CD1c-positive myeloid dendritic cell (primary cell): ENCODE measurements around the gene CD28.
"Not testable (repeated sequence)": the region's sequence is repeated elsewhere in the genome, so short reads cannot be mapped to it uniquely, and the experiment has no call there.

Source experiments
- DNase-seq: peaks from one replicate; pipeline ENCODE4 v3.0.0-alpha.2; 2016; ENCODE audit errors: extremely low spot score

The CD28 gene

DNA sequence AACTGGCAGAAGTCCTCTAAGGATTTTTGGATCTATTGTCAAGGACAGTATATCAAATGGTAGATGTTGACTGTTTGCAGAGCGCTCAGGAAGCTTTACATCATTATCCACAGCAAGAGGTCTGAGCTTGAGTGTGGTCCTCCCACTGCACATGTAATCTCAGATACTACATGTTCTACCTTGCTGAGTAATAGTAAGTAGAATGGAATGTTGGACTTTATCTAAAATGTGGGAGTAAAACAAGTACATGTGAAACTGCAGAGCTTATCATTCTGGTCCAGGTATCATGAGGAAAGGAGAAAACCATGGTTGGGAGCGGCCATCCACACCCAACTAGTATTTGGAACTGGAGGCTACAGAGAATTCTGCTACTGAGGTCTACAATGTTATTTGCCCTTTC lies 19.3 kb upstream of the CD28 start:
- no peak for DNase-seq

DNA sequence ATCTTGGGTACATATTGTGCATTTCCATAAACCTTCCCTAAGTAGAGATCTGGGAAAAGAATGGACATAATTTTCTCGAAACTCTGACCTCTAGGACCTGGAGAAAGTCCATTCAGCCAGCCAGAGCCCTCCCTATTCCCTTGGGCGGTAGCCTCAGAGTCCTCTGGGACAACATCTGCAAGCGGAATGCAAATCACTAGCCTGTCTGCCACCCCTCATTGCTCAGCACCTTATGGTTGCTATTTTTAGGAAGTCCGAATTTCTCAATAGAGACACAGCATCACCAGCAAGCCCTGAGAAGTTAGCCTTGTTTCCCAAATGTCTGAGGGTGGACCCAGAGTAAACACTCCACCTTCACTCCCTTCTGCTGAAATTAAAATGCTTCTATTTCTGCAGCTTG lies 17.6 kb upstream of the CD28 start:
- peak; percentile 64 for DNase-seq

DNA sequence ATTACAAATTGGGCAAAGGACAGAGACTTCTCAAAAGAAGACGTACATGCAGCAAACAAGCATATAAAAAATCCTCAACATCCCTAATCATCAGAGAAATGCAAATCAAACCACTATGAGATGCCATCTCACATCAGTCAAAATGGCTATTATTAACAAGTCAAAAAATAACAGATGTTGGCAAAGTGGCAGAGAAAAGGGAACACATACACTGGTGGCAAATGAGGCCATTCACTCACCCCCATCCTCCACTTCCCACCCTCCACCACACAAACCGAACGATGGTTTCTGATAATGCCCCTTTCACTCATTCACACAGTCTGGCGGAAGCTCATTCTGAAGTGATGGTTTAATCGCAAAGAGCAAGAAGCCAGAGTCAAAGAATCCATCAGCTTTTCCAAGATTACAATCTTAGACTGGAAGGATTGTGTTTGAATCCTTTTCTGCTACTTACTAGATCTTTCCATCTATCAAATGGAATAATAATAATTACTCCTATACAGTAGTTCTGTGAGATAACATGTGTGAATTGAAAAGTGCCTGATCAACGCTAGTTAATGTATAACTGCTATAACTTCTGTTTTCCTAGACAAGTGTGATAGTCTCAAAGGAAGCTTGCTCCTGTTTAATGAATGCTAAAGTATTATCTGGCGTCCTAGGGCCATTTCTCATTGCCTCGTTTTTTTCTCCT lies 16.9 kb upstream of the CD28 start:
- DNase-seq, result peak; percentile 17

DNA sequence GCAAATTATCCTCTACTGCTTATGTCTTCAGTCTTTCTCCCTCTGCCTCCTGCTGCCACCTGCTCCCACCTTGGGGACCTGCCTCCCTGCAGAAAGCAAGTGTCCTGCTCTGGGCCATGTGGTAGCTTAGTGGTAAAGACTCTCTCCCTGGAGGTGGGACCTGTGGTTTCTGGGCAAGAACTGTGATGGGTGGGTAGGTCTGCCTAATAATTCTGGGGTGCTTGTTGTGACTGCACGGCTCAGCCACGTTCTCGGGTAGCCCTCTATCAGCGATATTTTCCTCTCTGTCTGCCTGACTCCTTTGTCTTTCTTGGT lies 16.4 kb upstream of the CD28 start:
- no peak for DNase-seq

DNA sequence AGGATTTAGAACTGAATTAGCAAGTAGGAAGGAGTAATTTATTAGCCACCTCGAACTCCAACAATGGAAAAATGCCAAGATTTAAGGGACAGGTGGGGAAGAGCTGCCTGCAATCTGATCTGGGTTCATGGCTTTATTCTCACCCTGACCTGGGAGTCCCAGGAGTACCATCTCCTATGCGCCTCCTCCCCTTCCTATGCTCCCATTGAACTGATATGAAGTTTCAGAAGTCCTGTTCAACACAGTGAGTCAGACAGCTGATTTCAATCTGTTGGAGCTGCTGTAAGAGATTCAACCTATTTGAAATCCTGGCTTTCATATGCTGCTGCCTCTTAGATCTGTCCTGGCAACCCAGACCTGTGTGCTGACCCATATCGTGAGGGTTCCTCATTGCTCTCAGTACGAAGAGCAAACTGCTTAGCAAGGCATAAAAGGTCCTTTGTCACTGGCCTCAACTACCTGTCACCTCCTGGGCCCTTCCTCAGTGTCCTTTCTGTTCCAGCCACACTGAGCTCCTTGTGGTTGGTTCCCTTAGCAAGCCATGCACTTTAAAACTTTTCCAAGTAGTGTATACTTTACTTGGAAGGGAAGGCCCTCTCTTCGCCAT lies 15.9 kb upstream of the CD28 start:
- no peak for DNase-seq

DNA sequence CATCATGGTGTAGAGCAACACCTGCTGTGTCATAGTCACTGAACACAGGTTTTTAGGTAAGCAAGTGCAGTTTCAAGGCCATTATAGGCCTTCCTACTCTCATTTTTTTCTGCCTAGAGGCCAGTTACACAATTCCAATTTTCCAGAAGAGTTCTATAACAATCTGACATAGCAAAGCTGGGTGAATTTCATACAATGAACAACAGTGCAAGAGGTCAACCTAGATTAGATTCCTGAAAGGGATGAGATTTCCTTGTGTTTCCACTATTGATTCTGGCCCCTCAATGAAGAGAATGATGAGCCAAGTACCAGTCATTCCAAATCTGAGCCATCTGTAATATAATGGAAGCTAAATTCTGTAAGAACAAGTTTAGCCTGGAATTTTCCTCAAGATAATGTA lies 15.3 kb upstream of the CD28 start:
- DNase-seq, result no peak

DNA sequence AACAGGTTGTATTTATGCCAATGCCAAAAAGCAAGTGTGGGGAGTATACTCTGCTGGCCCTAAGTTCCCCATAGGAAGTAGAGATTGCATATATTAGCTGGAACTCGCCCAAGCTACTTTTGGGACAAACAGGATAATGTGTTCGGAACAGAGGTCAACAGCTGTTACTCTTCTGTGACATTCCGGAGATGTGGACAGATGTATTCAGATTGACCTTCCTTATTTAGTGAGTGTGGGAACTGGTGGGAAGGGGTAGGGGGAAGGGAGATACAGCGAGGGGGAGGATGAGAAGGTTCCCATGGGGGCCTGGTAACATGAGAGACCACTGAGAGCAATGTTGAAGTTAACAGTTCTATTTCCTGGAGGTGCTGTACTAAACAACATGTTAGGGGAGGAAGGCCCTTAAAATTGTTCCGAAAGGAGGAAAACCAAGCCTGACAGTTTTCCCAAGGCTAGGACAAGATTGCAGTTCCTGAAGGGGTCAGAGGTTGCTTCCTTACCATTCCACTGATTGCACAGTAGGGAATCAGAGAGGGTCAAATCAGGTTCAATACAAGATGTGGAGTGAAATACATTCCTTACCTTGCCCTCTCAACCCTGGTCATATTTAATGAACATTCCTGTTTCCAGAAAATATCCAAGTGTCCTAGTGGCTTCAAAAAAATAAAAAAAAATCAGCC lies 14.3 kb upstream of the CD28 start:
- DNase-seq, result no peak

DNA sequence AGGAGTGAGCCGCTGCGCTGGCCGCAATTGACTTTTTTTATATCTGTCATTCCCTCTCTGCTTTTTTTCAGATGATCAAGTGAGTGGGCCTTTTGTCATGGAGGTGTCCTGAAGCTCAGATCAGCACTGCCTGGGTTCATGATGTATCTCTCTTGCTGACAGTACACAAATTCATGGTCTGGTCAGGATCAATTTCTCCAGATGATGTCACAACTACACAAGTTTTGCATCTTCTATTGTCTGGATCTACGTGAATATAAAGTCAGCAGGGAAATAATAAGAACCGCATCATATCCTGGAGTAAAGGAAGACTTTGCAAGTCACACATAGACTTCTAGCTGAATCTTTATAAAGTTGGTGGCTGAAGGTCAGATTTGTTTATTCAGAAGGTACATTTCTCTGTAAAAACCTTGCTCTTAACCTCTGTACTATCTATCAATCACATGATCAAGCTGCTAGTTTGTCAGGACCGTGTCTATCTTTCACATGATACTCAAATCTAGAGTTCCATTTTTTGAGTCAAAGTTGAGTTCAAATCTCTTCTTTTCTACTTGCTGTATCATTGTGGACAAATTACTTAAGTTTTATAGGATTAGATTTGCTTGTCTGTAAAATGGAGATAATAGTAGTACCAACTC lies 13.1 kb upstream of the CD28 start:
- no peak for DNase-seq

DNA sequence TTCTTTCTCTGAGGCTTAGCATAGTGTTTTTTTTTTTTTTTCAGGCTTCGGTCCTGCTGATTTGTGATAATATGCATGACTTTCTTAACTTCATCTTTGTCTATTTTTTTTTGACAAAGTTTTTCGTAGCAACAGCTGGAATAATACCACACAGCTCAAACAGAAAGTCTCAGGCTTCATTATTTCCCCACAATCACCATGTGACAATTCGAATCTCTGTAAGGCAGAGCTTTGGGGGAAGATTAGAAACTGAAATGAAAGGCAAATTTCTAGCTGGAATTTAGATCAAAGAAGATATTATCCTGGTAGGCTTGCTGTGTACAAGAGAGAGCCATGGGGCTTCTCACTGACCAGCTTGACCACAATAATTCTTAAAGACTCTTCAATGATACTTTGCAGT lies 12.2 kb upstream of the CD28 start:
- DNase-seq, result no peak

DNA sequence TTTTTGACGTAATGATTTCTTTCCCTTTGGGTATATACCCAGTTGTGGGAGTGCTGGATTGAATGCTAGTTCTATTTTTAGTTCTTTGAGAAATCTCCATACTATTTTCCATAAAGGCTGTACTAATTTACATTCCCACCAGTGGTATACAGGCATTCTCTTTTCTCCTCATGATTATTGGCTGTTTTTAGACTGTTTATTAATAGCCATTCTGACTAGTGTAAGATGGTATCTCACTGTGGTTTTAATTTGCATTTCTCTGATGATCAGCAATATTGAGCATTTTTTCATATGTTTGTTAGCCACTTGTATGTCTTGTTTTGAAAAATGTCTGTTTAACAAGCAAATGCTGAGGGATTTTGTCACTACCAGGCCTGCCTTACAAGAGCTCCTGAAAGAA lies 9.2 kb upstream of the CD28 start:
- no peak for DNase-seq

DNA sequence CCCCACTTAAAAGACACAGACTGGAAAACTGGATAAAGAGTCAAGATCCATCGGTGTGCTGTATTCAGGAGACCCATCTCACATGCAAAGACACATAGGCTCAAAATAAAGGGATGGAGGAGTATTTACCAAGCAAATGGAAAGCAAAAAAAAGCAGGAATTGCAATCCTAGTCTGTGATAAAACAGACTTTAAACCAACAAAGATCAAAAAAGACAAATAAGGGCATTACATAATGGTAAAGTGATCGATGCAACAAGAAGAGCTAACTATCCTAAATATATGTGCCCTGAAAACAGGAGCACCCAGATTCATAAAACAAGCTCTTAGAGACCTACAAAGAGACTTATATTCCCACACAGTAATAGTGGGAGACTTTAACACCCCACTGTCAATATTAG lies 8.7 kb upstream of the CD28 start:
- DNase-seq, result not testable (repeated sequence)

DNA sequence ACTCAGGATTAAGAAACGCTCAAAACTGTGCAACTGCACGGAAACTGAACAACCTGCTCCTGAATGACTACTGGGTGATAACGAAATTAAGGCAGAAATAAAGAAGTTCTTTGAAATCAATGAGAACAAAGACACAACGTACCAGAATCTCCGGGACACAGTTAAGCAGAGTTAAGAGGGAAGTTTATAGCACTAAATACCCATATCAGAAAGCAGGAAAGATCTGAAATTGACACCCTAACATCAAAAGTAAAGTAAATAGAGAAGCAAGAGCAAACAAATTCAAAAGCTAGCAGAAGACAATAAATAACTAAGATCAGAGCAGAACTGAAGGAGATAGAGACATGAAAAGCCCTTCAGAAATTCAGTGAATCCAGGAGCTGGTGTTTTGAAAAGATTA lies 8.0 kb upstream of the CD28 start:
- DNase-seq, result not testable (repeated sequence)

DNA sequence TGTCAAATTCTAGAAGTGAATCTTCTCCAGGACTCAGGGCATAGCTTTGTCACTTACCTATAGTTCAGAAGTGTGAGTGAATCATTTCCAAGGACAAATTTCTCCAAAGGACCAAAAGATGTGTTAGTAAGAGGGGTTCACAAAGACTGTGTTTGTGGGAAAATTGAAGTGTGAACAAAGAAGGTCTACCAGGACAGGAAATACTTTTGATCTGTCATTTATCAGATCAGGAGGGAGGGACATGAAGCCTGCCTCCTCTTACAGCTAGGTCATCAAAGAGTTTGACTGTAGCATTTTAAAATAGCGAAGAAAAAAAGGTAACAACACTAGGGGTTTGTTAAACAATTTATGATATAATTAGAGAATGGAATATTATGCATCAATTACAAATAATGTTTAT lies 2.0 kb upstream of the CD28 start:
- DNase-seq, result no peak

DNA sequence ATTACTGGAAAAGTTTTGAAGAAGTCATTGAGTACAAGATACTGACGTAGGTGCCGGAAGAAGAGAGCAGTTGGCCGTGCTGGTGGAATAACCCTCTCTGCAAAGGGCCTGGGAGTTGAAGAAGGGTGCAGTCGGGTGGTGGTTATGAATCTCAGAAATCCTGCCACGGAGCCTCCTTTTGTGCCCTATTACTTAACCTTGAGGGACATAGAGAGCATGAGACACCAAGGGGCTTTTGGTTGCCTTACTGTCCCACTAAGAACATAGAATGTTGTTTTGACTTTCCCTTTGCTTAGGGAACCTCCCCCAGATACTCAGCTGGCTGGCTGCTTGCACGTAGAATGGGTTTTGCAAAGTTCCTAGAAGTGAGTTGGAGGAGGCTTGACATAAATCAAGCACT lies 1.3 kb upstream of the CD28 start:
- DNase-seq, result no peak

DNA sequence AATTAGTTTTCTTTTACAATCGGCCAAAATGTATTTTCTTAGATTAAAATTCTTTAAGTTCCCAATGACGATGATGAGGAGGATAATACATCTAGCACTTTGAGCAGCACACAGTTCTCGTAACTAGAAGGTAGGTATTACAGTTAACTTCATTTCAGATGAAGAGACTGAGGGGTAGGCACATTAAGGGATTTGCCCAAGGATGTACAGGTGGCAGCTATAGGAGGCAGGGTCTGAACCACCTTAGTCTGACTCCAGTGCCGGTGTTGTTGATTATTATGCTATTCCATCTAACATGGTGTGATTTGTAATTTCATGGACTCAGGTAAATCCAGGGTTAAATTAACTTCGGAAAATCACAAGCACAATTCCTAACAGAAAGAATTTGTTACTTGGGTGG lies 1.1 kb downstream of the CD28 start:
- DNase-seq, result no peak

DNA sequence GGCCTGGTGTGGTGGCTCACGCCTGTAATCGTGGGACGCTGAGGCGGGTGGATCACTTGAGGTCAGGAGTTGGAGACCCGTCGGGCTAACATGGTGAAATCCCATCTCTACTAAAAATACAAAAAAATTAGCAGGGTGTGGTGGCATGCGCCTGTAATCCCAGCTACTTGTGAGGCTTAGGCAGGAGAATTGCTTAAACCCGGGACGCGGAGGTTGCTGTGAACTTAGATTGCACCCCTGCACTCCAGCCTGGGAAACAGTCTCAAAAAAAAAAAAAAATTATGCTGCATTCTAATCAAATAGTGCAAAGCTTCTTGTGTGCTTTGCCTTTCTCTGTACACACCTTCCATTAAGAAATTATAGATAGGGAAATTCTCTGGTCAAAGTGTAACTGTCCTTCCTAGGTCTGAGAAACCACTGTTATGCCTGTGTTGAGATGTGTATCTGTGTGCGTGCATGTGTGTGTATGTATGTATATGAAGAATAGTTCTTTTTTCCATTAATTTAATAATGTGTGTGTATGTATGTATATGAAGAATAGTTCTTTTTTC lies 2.5 kb downstream of the CD28 start:
- no peak for DNase-seq

DNA sequence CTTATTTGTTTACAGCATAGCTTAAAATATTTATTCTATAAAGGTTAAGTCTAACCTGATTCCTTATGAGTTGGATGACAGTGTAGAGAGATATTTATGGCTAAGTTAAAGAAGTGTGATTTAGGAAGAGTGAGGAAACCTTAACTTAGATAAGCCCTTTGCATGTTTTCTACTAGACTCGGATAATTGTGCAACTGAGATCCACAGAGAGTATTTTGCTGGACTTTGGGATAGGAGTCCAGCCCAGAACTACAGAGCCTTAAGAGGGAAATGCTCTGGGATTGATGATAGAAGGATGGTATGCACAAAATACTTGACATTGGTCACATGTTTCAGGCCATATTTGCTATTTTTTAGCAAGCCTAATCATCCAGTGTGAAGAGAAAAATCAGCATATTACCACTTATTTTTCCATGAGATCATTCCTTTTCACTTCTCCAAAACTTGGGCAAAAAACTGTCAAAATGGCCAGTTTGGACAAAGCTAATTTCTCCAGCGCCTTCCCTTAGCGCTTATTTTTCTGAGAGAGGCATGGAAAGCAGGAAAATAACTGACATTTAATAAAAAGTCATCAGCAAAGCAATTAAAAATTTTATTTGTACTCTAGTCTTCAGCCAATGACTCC lies 3.1 kb downstream of the CD28 start:
- peak; percentile 17 for DNase-seq

DNA sequence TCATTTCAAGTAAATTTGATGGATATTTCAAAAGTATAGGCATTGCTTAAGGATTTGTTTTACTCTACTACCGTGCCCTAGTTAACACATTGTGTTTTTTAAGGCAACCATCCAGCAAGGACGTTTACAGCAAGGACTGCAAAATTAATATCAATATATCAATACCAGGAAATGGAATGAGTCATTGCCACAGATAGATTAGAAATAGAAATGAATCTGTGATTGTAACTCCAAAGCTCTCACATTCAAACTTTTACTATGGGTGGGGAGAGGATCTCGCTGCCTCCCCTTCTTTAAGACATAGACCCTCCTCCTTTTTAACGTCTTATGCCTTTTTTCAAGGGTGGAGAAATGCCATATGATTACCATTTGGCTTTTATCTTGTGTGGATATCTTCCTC lies 3.8 kb downstream of the CD28 start:
- DNase-seq, result no peak

DNA sequence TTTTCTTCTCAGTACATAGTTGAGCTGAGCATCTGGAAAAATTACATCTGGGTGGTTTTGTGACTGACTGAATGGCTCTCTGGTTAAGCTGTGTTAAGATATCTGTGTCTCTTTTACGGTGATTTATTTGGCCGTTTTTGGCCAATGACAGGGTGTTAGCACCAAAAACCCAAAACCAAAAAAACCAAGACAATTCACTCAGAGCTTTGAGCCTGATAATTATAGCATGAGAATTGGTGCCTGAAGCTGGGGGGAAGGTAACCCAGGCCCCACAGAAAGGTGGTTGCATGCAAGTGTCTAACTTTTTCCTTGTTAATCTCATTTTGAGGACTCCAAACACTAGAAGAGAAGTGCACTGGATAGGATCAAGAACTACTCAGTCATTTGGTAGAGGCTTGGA lies 4.5 kb downstream of the CD28 start:
- no peak for DNase-seq

DNA sequence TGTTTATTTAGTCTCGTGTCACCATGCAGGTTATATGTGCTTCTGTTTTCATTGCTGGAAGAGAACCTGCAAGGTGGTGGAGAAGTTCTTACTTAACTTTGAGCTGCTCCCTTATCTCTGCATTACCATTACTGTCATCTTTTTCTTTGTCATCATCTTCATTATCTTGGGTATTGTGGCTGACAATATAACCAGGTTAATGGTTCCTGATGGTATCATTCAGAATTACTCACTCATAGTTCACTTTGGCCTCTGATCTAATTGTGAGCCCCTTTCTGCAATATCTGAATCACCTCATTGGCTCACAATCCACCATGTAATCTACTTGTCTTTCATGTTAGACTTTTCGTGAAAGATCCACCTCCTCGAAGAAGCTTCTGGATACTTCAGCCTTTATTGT lies 5.0 kb downstream of the CD28 start:
- DNase-seq, result no peak

DNA sequence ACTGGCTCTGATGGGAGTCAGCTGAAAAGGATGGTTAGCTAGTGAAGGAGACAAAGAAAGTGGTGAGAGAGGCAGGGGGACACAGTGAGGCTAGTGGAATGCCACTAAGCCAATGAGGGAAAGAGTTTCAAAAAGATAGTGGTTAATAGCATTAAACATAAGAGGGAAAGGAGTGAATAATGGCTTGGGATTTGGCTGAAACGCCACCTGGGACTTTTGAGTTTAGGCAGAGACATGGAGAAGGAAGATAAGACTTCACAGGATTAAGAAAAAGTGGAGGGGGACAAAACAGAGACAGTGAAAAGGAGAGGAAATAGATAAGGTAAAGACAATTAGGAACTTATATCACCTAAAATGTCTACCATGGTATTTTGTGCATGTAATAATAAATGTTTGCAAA lies 6.9 kb downstream of the CD28 start:
- no peak for DNase-seq

DNA sequence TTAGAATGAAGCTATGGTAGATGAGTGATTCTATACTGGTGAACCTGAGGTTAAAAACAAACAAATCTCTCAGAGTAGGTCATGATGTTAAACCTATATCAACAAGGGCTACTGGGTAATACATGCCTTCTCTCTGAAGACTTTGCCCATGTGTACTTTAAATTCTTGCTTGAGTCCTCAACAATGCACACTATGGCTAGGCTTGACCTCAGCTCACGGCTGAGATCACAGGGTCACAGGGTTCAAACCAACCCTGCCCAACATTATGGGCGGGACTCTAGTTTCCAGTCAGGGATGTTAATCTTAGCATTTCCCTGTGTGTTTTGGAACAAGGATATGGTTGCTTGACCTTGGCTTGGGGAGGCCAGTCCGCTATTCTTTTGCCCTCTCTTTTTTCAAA lies 7.7 kb downstream of the CD28 start:
- DNase-seq, result no peak
